GM23338 (cell line): ENCODE results near the gene FCGBP. TPM values are rescaled to one million over a fixed set of nuclear protein-coding genes. Genes with fewer than 3 reads are reported as not detected.

Experiments
- ATAC-seq: fragments of 200-7000 bp; cut with Tn5 transposase; 3 replicates; pipeline ENCODE4 v1.9.1; 2020
- DNase-seq: peaks from one replicate; pipeline ENCODE4 v3.0.0-alpha.2; 2015; ENCODE audit warnings: low spot score
- H2AFZ ChIP-seq: fragments of 200-600 bp; sonication (generic); 2 replicates; pipeline ENCODE4 v1.8.0; 2016; ENCODE audit warnings: antibody characterized with exemption, mild to moderate bottlenecking, moderate library complexity
- H3F3A ChIP-seq: fragments of 200-600 bp; sonication (generic); replicated peaks from 2 replicates; pipeline ENCODE4 v1.8.0; 2017; ENCODE audit warnings: antibody characterized with exemption, mixed run types, low read depth
- H3K27ac ChIP-seq: fragments of 200-600 bp; sonication (generic); 2 replicates; pipeline ENCODE4 v1.6.1; 2016; ENCODE audit warnings: low read depth
- H3K27me3 ChIP-seq: fragments of 200-600 bp; sonication (generic); 2 replicates; pipeline ENCODE4 v1.8.0; 2016; ENCODE audit warnings: mild to moderate bottlenecking, mixed run types, moderate library complexity; ENCODE audit not compliant: insufficient read depth
- H3K36me3 ChIP-seq: fragments of 200-600 bp; sonication (generic); 2 replicates; pipeline ENCODE4 v1.8.0; 2016; ENCODE audit warnings: mild to moderate bottlenecking; ENCODE audit not compliant: insufficient read depth
- H3K4me1 ChIP-seq: fragments of 200-600 bp; sonication (generic); 2 replicates; pipeline ENCODE4 v1.8.0; 2016; ENCODE audit warnings: mild to moderate bottlenecking, moderate library complexity; ENCODE audit not compliant: insufficient read depth
- H3K4me2 ChIP-seq: fragments of 200-600 bp; sonication (generic); 2 replicates; pipeline ENCODE4 v1.7.1; 2017; ENCODE audit warnings: mixed run types
- H3K4me3 ChIP-seq: fragments of 200-600 bp; sonication (generic); 2 replicates; pipeline ENCODE4 v1.6.1; 2016; ENCODE audit warnings: mixed run types
- H3K79me2 ChIP-seq: fragments of 200-600 bp; sonication (generic); replicated peaks from 2 replicates; pipeline ENCODE4 v1.8.0; 2017; ENCODE audit warnings: mild to moderate bottlenecking; ENCODE audit not compliant: insufficient read depth
- H3K9me2 ChIP-seq: fragments of 200-600 bp; sonication (generic); 2 replicates; pipeline ENCODE4 v1.8.0; 2017; ENCODE audit not compliant: insufficient read depth
- H4K20me1 ChIP-seq: fragments of 200-600 bp; sonication (generic); replicated peaks from 2 replicates; pipeline ENCODE4 v1.8.0; 2017; ENCODE audit warnings: mild to moderate bottlenecking; ENCODE audit not compliant: insufficient read depth
- H3K27ac Mint-ChIP-seq: 2 replicates; pipeline ENCODE4 v1.8.0; 2020; ENCODE audit warnings: inconsistent platforms, mild to moderate bottlenecking, moderate library complexity, mixed read lengths
- H3K27me3 Mint-ChIP-seq: 3 replicates; pipeline ENCODE4 v1.8.0; 2022; ENCODE audit warnings: low read depth, mild to moderate bottlenecking, moderate library complexity, mixed read lengths, inconsistent platforms; ENCODE audit not compliant: insufficient read depth, poor library complexity
- H3K36me3 Mint-ChIP-seq: 3 replicates; pipeline ENCODE4 v1.8.0; 2021; ENCODE audit warnings: low read depth, mild to moderate bottlenecking, inconsistent platforms, moderate library complexity, mixed read lengths
- H3K4me1 Mint-ChIP-seq: 3 replicates; pipeline ENCODE4 v1.8.0; 2020; ENCODE audit warnings: mild to moderate bottlenecking, inconsistent platforms, mixed read lengths
- H3K4me3 Mint-ChIP-seq: 3 replicates; pipeline ENCODE4 v1.8.0; 2021; ENCODE audit warnings: moderate library complexity, mild to moderate bottlenecking, inconsistent platforms, mixed read lengths
- H3K9me3 Mint-ChIP-seq: 3 replicates; pipeline ENCODE4 v1.8.0; 2020; ENCODE audit warnings: moderate library complexity, mild to moderate bottlenecking, inconsistent platforms, mixed read lengths
- CREB1 ChIP-seq: fragments of 250-450 bp; sonication (Bioruptor Pico); IDR thresholded peaks from 2 replicates; pipeline ENCODE4 v1.5.0; 2020; ENCODE audit warnings: low read depth, mild to moderate bottlenecking, moderate library complexity
- EZH2 ChIP-seq: fragments of 200-600 bp; sonication (generic); IDR thresholded peaks from one replicate; pipeline ENCODE4 v1.8.0; 2017; ENCODE audit warnings: antibody characterized with exemption, mild to moderate bottlenecking, low read depth; ENCODE audit not compliant: unreplicated experiment
- EZH2phosphoT487 ChIP-seq: fragments of 200-600 bp; sonication (generic); IDR thresholded peaks from one replicate; pipeline ENCODE4 v1.8.1; 2018; ENCODE audit warnings: antibody characterized with exemption; ENCODE audit not compliant: unreplicated experiment
- JUNB ChIP-seq: IDR thresholded peaks from one replicate; pipeline ENCODE4 v1.6.1; 2016; ENCODE audit warnings: antibody characterized with exemption; ENCODE audit not compliant: unreplicated experiment
- NANOG ChIP-seq: IDR thresholded peaks from 2 replicates; pipeline ENCODE4 v1.6.1; 2016; ENCODE audit warnings: antibody characterized with exemption, borderline replicate concordance
- POLR2AphosphoS5 ChIP-seq: IDR thresholded peaks from 2 replicates; pipeline ENCODE4 v1.6.1; 2016; ENCODE audit warnings: antibody characterized with exemption, low read depth
- STAT1 ChIP-seq: IDR thresholded peaks from one replicate; pipeline ENCODE4 v1.6.1; 2016; ENCODE audit warnings: antibody characterized with exemption; ENCODE audit not compliant: unreplicated experiment
- ZNF114 ChIP-seq: fragments of 250-450 bp; sonication (Bioruptor Pico); IDR thresholded peaks from 2 replicates; pipeline ENCODE4 v1.5.0; 2020; ENCODE audit warnings: mild to moderate bottlenecking, moderate library complexity
- ZNF331 ChIP-seq: fragments of 250-450 bp; sonication (Bioruptor Pico); IDR thresholded peaks from 2 replicates; pipeline ENCODE4 v1.5.0; 2020; ENCODE audit warnings: low read depth, mild to moderate bottlenecking, moderate library complexity
- polyA plus RNA-seq: library from polyadenylated mRNA; unstranded; fragments of >200 nt; fragmentation: Nextera tagmentation; extraction: Ambion mirVana; gene quantifications from 2 replicates; pipeline ENCODE4 v1.2.1, GENCODE V29; 2016
- total RNA-seq: library from RNA; depleted of rRNA; stranded (reverse); fragments of >200 nt; shearing (Covaris generic); gene quantifications from 2 replicates; pipeline ENCODE4 v1.2.3, GENCODE V29; 2014
- TF ChIP-seq, protein P1 (sequence below): IDR thresholded peaks from one replicate; pipeline ENCODE4 v1.6.1; 2018; ENCODE audit warnings: antibody characterized with exemption; ENCODE audit not compliant: unreplicated experiment
- TF ChIP-seq, protein P2 (sequence below), 2 experiments: fragments of 200-600 bp in 1 of 2; sonication (generic) in 1 of 2; conservative IDR thresholded peaks; 2 replicates each; pipeline versions ENCODE4 v1.5.1 to v1.6.1; 2016 to 2017; ENCODE audit warnings: antibody characterized with exemption in 2 of 2, low read depth in 2 of 2, mild to moderate bottlenecking in 2 of 2, moderate library complexity in 1 of 2
- TF ChIP-seq, protein P3 (sequence below): IDR thresholded peaks from 2 replicates; pipeline ENCODE4 v1.6.1; 2016; ENCODE audit warnings: antibody characterized with exemption
- TF ChIP-seq, protein P4 (sequence below): fragments of 250-450 bp; sonication (Bioruptor Pico); IDR thresholded peaks from 2 replicates; pipeline ENCODE4 v1.5.0; 2020; ENCODE audit warnings: mild to moderate bottlenecking, moderate library complexity

FCGBP gene
- total and polyA plus RNA-seq, 2 experiments from 2014 or later: 0.44 to 3.6 TPM

DNA sequence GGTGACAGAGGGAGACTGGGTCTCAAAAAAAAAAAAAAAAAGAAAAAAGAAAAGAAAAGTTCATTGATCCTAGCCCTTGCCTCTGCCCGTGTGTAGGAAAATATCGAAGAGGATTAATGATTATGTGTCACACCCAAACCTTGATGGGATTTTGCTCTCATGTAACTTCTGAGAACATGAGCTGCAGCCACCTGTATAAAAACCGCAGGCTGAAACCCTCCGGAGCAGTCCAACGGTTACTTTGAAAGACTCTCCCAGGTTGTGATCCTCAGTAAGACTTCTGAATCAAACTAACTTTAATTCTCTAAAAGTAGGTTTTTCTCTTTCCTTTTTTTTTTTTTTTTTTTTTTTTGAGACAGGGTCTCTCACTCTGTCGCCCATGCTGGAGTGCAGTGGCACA, 32.2 kb upstream of the FCGBP start:
- H3K79me2 ChIP-seq: peaks cover 6% of the 10 kb centered on the region
- no peaks in the 10 kb centered on the region for H3K36me3 ChIP-seq
- H3K27ac ChIP-seq: no peak overlapping the region
- Mint-ChIP-seq H3K27me3 (peaks cover 9% of the 10 kb centered on the region), H3K36me3 (peaks cover 6% of the 10 kb centered on the region), H3K4me3 (no peak overlapping the region), H3K27ac (no peak overlapping the region), H3K4me1 (peaks cover 4% of the 10 kb centered on the region; the same call in 2 of the 3 replicates), H3K9me3 (no peaks in the 10 kb centered on the region; the same call in 2 of the 3 replicates)
- H2AFZ ChIP-seq: no peak overlapping the region
- H3K9me2 ChIP-seq: 0 out of 2 replicates have a peak, but pooled peaks cover 3% of the 10 kb centered on the region
- DNase-seq (no peak), ATAC-seq (no peak)
- H4K20me1 ChIP-seq: peaks cover 6% of the 10 kb centered on the region; the same call in 1 of the 2 replicates
- no peak overlapping the region for H3K4me3 ChIP-seq
- TF ChIP-seq ZNF331 (CRISPR knock-in tag) (no peak), NANOG (no peak), EZH2 (no peak), STAT1 (no peak), EZH2phosphoT487 (no peak), POLR2AphosphoS5 (no peak), CREB1 (CRISPR knock-in tag) (no peak), ZNF114 (CRISPR knock-in tag) (no peak), JUNB (no peak)
- TF ChIP-seq, protein P1, sequence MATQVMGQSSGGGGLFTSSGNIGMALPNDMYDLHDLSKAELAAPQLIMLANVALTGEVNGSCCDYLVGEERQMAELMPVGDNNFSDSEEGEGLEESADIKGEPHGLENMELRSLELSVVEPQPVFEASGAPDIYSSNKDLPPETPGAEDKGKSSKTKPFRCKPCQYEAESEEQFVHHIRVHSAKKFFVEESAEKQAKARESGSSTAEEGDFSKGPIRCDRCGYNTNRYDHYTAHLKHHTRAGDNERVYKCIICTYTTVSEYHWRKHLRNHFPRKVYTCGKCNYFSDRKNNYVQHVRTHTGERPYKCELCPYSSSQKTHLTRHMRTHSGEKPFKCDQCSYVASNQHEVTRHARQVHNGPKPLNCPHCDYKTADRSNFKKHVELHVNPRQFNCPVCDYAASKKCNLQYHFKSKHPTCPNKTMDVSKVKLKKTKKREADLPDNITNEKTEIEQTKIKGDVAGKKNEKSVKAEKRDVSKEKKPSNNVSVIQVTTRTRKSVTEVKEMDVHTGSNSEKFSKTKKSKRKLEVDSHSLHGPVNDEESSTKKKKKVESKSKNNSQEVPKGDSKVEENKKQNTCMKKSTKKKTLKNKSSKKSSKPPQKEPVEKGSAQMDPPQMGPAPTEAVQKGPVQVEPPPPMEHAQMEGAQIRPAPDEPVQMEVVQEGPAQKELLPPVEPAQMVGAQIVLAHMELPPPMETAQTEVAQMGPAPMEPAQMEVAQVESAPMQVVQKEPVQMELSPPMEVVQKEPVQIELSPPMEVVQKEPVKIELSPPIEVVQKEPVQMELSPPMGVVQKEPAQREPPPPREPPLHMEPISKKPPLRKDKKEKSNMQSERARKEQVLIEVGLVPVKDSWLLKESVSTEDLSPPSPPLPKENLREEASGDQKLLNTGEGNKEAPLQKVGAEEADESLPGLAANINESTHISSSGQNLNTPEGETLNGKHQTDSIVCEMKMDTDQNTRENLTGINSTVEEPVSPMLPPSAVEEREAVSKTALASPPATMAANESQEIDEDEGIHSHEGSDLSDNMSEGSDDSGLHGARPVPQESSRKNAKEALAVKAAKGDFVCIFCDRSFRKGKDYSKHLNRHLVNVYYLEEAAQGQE: no peak
- TF ChIP-seq, protein P2, sequence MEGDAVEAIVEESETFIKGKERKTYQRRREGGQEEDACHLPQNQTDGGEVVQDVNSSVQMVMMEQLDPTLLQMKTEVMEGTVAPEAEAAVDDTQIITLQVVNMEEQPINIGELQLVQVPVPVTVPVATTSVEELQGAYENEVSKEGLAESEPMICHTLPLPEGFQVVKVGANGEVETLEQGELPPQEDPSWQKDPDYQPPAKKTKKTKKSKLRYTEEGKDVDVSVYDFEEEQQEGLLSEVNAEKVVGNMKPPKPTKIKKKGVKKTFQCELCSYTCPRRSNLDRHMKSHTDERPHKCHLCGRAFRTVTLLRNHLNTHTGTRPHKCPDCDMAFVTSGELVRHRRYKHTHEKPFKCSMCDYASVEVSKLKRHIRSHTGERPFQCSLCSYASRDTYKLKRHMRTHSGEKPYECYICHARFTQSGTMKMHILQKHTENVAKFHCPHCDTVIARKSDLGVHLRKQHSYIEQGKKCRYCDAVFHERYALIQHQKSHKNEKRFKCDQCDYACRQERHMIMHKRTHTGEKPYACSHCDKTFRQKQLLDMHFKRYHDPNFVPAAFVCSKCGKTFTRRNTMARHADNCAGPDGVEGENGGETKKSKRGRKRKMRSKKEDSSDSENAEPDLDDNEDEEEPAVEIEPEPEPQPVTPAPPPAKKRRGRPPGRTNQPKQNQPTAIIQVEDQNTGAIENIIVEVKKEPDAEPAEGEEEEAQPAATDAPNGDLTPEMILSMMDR (conservative IDR thresholded peaks at IDR 0.05; ENCODE audit: low read depth in 2 of 2): no peak
- TF ChIP-seq, protein P3, sequence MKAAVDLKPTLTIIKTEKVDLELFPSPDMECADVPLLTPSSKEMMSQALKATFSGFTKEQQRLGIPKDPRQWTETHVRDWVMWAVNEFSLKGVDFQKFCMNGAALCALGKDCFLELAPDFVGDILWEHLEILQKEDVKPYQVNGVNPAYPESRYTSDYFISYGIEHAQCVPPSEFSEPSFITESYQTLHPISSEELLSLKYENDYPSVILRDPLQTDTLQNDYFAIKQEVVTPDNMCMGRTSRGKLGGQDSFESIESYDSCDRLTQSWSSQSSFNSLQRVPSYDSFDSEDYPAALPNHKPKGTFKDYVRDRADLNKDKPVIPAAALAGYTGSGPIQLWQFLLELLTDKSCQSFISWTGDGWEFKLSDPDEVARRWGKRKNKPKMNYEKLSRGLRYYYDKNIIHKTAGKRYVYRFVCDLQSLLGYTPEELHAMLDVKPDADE: no peak
- TF ChIP-seq, protein P4, sequence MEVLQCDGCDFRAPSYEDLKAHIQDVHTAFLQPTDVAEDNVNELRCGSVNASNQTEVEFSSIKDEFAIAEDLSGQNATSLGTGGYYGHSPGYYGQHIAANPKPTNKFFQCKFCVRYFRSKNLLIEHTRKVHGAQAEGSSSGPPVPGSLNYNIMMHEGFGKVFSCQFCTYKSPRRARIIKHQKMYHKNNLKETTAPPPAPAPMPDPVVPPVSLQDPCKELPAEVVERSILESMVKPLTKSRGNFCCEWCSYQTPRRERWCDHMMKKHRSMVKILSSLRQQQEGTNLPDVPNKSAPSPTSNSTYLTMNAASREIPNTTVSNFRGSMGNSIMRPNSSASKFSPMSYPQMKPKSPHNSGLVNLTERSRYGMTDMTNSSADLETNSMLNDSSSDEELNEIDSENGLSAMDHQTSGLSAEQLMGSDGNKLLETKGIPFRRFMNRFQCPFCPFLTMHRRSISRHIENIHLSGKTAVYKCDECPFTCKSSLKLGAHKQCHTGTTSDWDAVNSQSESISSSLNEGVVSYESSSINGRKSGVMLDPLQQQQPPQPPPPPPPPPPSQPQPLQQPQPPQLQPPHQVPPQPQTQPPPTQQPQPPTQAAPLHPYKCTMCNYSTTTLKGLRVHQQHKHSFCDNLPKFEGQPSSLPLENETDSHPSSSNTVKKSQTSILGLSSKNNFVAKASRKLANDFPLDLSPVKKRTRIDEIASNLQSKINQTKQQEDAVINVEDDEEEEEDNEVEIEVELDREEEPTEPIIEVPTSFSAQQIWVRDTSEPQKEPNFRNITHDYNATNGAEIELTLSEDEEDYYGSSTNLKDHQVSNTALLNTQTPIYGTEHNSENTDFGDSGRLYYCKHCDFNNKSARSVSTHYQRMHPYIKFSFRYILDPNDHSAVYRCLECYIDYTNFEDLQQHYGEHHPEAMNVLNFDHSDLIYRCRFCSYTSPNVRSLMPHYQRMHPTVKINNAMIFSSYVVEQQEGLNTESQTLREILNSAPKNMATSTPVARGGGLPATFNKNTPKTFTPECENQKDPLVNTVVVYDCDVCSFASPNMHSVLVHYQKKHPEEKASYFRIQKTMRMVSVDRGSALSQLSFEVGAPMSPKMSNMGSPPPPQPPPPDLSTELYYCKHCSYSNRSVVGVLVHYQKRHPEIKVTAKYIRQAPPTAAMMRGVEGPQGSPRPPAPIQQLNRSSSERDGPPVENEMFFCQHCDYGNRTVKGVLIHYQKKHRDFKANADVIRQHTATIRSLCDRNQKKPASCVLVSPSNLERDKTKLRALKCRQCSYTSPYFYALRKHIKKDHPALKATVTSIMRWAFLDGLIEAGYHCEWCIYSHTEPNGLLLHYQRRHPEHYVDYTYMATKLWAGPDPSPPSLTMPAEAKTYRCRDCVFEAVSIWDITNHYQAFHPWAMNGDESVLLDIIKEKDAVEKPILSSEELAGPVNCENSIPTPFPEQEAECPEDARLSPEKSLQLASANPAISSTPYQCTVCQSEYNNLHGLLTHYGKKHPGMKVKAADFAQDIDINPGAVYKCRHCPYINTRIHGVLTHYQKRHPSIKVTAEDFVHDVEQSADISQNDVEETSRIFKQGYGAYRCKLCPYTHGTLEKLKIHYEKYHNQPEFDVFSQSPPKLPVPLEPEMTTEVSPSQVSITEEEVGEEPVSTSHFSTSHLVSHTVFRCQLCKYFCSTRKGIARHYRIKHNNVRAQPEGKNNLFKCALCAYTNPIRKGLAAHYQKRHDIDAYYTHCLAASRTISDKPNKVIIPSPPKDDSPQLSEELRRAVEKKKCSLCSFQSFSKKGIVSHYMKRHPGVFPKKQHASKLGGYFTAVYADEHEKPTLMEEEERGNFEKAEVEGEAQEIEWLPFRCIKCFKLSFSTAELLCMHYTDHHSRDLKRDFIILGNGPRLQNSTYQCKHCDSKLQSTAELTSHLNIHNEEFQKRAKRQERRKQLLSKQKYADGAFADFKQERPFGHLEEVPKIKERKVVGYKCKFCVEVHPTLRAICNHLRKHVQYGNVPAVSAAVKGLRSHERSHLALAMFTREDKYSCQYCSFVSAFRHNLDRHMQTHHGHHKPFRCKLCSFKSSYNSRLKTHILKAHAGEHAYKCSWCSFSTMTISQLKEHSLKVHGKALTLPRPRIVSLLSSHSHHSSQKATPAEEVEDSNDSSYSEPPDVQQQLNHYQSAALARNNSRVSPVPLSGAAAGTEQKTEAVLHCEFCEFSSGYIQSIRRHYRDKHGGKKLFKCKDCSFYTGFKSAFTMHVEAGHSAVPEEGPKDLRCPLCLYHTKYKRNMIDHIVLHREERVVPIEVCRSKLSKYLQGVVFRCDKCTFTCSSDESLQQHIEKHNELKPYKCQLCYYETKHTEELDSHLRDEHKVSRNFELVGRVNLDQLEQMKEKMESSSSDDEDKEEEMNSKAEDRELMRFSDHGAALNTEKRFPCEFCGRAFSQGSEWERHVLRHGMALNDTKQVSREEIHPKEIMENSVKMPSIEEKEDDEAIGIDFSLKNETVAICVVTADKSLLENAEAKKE: no peak
- no peaks in the 10 kb centered on the region for H3K27me3 ChIP-seq
- no peak overlapping the region for H3K4me2 ChIP-seq
- no peaks in the 10 kb centered on the region for H3K4me1 ChIP-seq
- no peaks in the 10 kb centered on the region for H3F3A ChIP-seq
